Placental epithelial cell (primary cell): ENCODE measurements around the gene RGS19. TPM values are rescaled to one million over a fixed set of nuclear protein-coding genes. Genes with fewer than 3 reads are reported as not detected.

Source experiments
- small RNA-seq: library from RNA; depleted of rRNA; stranded (forward); fragments of <200 nt; gene quantifications from one replicate; pipeline ENCODE3, GENCODE V24; 2012
- total RNA-seq: library from RNA; depleted of rRNA; stranded (reverse); fragments of >200 nt; gene quantifications from 2 replicates; pipeline ENCODE4 v1.2.3, GENCODE V29; 2012

The RGS19 gene
- total RNA-seq: 10.2 and 19.7 TPM in 2 replicates

GRCh38 chr20:64079273-64080012 lies at the start of gene RGS19:
RGS19 (minus strand) TSS chr20:64079518; CDS start chr20:64076886, 2,632 bp downstream.

GRCh38 chr20:64106981-64107735 lies 27.8 kb upstream of the RGS19 start, which contains the start of gene NPBWR2:
NPBWR2 (minus strand) TSS chr20:64107565; CDS start chr20:64106831, 734 bp downstream.

GRCh38 chr20:64083804-64084684 lies 4.7 kb upstream of the RGS19 start, which contains the start of gene LKAAEAR1:
LKAAEAR1 (minus strand) TSS chr20:64084398; CDS start chr20:64084219, 179 bp downstream.

GRCh38 chr20:64080013-64080812 lies 895 bp upstream of the RGS19 start, which contains the start of gene OPRL1:
OPRL1 (plus strand) TSS chr20:64080082; CDS start chr20:64092721, 12,639 bp downstream.

GRCh38 chr20:64062596-64063388 lies 16.5 kb downstream of the RGS19 start, which contains the start of gene TCEA2:
TCEA2 (plus strand) TSS chr20:64063198; CDS start chr20:64063313, 115 bp downstream.

GRCh38 chr20:64049060-64049877 lies 30.0 kb downstream of the RGS19 start, which contains the start of gene SOX18:
SOX18 (minus strand) TSS chr20:64049639; CDS start chr20:64049516, 123 bp downstream.

GRCh38 chr20:64035933-64036345 lies 43.4 kb downstream of the RGS19 start, which contains the start of gene C20orf204:
C20orf204 (plus strand) TSS chr20:64036182; CDS start chr20:64036324, 142 bp downstream.

Small RNA genes within 50 kb of the gene (small RNA-seq; reads per million reads assigned to genes)
- gene AL355803.1 (not detected), gene MIR6813 (0.14 reads per million)

Other genes with a start within 250 kb of the RGS19 start
- gene ZBTB46, start 248.3 kb downstream of the RGS19 start, total RNA-seq: 1.6 and 1.8 TPM in 2 replicates
- gene ABHD16B, start 218.0 kb downstream of the RGS19 start, total RNA-seq: not detected in 2 replicates
- gene TPD52L2, start 214.2 kb downstream of the RGS19 start, total RNA-seq: 66.0 and 103 TPM in 2 replicates
- gene DNAJC5, start 184.4 kb downstream of the RGS19 start, total RNA-seq: 34.5 and 56.6 TPM in 2 replicates
- 21.1 and 21.6 TPM in 2 replicates for gene UCKL1, start 123.1 kb downstream of the RGS19 start, total RNA-seq
- gene ZNF512B, start 109.6 kb downstream of the RGS19 start, total RNA-seq: 15.3 and 15.6 TPM in 2 replicates
- 0.39 and 0.65 TPM in 2 replicates for gene SAMD10, start 99.9 kb downstream of the RGS19 start, total RNA-seq
- 47.6 and 61.6 TPM in 2 replicates for gene PRPF6, start 98.4 kb downstream of the RGS19 start, total RNA-seq
- gene C20orf204, start 43.3 kb downstream of the RGS19 start, total RNA-seq: 1.6 and 2.0 TPM in 2 replicates
- gene SOX18, start 29.9 kb downstream of the RGS19 start, total RNA-seq: 0.11 TPM in 1 of 2 replicates, not detected in the other
- 12.0 and 34.5 TPM in 2 replicates for gene TCEA2, start 16.3 kb downstream of the RGS19 start, total RNA-seq
- 1.3 and 2.0 TPM in 2 replicates for gene OPRL1, start 564 bp upstream of the RGS19 start, total RNA-seq
- not detected in 2 replicates for gene LKAAEAR1, start 4.9 kb upstream of the RGS19 start, total RNA-seq
- not detected in 2 replicates for gene NPBWR2, start 28.0 kb upstream of the RGS19 start, total RNA-seq
- gene MYT1, start 84.9 kb upstream of the RGS19 start, total RNA-seq: under 0.01 TPM in 1 of 2 replicates, not detected in the other
- 29.2 and 32.6 TPM in 2 replicates for gene PCMTD2, start 176.2 kb upstream of the RGS19 start, total RNA-seq